ENCODE results near the gene SLC25A23. TPM values are rescaled to one million over a fixed set of nuclear protein-coding genes. Genes with fewer than 3 reads are reported as not detected.
"Not testable (repeated sequence)": the region's sequence is repeated elsewhere in the genome, so short reads cannot be mapped to it uniquely, and the experiment has no call there.

SLC25A23 gene
- total RNA-seq, 1 donor from 2014 or later, result 116 TPM

GRCh38 chr19:6431891-6432290, 27.7 kb downstream of the SLC25A23 start:
- TF ChIP-seq CTCF (IDR thresholded peaks at IDR 0.05; ENCODE audit: borderline replicate concordance), result no peak

GRCh38 chr19:6429419-6430221, 30.0 kb downstream of the SLC25A23 start:
- H3K4me1 ChIP-seq, result peaks cover 6% of the 10 kb centered on the region
- no peak for TF ChIP-seq CTCF (IDR thresholded peaks at IDR 0.05; ENCODE audit: borderline replicate concordance)
- H3K27me3 ChIP-seq (ENCODE audit: low read depth), result no peaks in the 10 kb centered on the region
- intact Hi-C loops (cut with micrococcal nuclease), result no loop called here
- no peaks in the 10 kb centered on the region for H3K9me3 ChIP-seq (replicated peaks)
- H3K27ac ChIP-seq (replicated peaks), result no peak overlapping the region
- no peak for DNase-seq
- no peaks in the 10 kb centered on the region for H3K36me3 ChIP-seq
- no peak overlapping the region for H3K4me3 ChIP-seq

More at GRCh38 chr19:6431891-6432290, 27.7 kb downstream of the SLC25A23 start:
- Histone ChIP-seq H3K27me3 (ENCODE audit: low read depth) (no peaks in the 10 kb centered on the region), H3K9me3 (replicated peaks) (no peaks in the 10 kb centered on the region), H3K27ac (replicated peaks) (no peak overlapping the region), H3K36me3 (no peaks in the 10 kb centered on the region), H3K4me3 (no peak overlapping the region), H3K4me1 (no peaks in the 10 kb centered on the region)
- intact Hi-C loops (cut with micrococcal nuclease), result no loop called here
- DNase-seq, result no peak

DNA sequence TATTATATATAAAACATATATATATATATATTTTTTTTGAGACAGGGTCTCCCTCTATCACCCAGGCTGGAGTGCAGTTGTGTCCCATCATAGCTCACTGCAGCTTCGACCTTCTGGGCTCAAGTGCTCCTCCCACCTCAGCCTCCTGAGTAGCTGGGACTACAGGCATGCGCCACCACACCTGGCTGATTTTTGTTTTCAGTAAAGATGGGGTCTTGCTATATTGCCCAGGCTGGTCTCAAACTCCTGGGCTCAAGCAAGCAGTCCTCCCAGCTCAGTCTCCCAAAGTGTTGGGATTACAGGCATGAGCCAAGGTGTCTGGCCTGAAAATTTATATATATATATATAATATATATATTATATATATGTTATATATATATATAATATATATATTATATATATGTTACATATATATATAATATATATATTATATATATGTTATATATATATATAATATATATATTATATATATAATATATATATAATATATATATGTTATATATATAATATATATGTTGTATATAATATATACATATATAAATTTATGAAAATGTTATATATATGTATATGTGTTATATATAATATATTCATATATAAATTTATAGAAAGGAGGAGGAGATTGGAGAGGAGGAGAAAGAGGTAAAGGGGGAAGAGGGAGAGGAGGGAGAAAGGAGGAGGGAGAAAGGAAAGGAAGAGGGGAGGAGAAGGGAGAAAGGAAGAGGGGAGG, 30.7 kb downstream of the SLC25A23 start:
- H3K9me3 ChIP-seq (replicated peaks); H3K4me1 ChIP-seq; H3K27me3 ChIP-seq (ENCODE audit: low read depth); H3K36me3 ChIP-seq; DNase-seq; H3K4me3 ChIP-seq; intact Hi-C loops (cut with micrococcal nuclease); H3K27ac ChIP-seq (replicated peaks): not testable (repeated sequence)

DNA sequence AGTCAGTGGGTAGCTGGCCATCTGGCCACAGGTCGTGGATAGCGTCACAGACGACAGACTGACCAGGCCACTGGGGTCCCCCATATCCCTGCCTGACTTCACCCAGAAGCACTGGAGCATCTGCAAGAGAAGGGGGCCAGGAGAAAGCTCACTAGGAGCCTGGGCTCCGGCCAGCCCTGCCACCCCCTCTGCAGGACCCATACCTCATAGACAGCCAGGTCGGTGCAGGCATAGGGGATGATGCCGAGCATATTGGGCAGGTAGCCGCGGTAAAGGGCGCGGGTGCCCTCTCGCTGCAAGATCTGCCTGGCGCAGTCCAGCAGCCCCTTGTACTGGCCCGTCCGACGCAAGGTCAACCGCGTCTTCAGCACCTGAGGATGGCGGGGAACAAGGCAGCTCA, 32.5 kb downstream of the SLC25A23 start:
- intact Hi-C loops (cut with micrococcal nuclease), result no loop called here
- Histone ChIP-seq H3K4me1 (peaks cover 26% of the 10 kb centered on the region), H3K36me3 (peaks cover under 1% of the 10 kb centered on the region), H3K27ac (replicated peaks) (no peak overlapping the region), H3K27me3 (ENCODE audit: low read depth) (no peaks in the 10 kb centered on the region), H3K4me3 (no peak overlapping the region), H3K9me3 (replicated peaks) (no peaks in the 10 kb centered on the region)
- no peak for TF ChIP-seq CTCF (IDR thresholded peaks at IDR 0.05; ENCODE audit: borderline replicate concordance)
- DNase-seq, result no peak

DNA sequence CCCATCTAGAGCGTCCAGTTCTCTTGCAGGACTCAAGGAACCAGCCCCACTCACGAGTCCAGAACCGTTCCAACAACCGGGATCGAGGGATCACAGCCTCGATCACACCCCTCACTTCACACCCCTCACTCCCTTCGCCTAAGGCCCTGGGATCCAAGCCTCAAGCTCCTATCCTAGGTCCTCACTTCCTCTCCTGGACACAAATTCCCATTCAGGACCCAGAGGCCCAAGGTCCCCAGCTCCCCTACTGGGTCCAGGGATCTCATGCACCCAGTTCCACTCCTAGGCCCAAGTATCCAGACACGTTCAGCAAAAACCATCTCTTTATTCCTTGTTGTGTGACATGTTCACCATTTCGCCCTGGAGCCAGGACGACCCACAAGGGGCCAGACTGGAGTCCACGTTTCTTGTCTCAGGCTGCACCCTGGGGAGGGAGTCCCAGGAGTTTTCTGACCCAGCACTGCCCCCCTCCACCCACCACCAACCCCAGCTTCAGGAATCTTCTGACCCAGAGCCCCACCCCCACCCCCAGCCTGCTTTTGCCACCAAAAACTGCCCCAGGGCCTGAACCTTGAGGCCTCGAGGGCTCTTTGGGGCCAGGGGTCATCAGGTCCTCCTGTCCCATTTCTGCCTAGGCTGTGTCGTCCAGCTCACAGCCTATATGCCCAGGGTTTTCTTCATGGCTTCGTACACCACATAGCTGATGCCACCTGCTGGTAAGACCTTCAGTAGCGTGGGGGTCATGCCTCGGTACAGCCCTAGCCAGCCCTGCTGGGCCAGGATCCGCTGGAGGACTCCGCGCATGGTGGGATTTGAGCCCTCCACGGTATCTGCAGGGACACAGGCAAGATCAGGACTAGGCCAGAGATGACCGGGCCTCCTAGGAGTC, 33.6 kb downstream of the SLC25A23 start:
- Histone ChIP-seq H3K27ac (replicated peaks) (peak overlapping the region; percentile 91), H3K4me1 (peaks cover 37% of the 10 kb centered on the region), H3K27me3 (ENCODE audit: low read depth) (no peaks in the 10 kb centered on the region), H3K36me3 (peaks cover 7% of the 10 kb centered on the region), H3K4me3 (peak overlapping the region; percentile 59), H3K9me3 (replicated peaks) (no peaks in the 10 kb centered on the region)
- intact Hi-C loops (cut with micrococcal nuclease), result no loop called here
- no peak for TF ChIP-seq CTCF (IDR thresholded peaks at IDR 0.05; ENCODE audit: borderline replicate concordance)
- DNase-seq, result no peak

Data from left ventricle myocardium inferior (tissue), 1 donor.